H7 (cell line): ENCODE data around the gene ZNF280D. TPM values are rescaled to one million over a fixed set of nuclear protein-coding genes. Genes with fewer than 3 reads are reported as not detected.
"Not testable (repeated sequence)": the region's sequence is repeated elsewhere in the genome, so short reads cannot be mapped to it uniquely, and the experiment has no call there.

Experiments used
- DNase-seq: peaks from one replicate; pipeline ENCODE4 v3.0.0; 2012
- H3K27me3 ChIP-seq: 2 replicates; pipeline ENCODE4 v1.6.0; 2011; ENCODE audit warnings: mild to moderate bottlenecking, low read length; ENCODE audit not compliant: control insufficient read depth, insufficient read depth
- H3K36me3 ChIP-seq: replicated peaks from 2 replicates; pipeline ENCODE4 v1.5.1; 2011; ENCODE audit warnings: low read length; ENCODE audit not compliant: control insufficient read depth, insufficient read depth
- H3K4me3 ChIP-seq: 2 replicates; pipeline ENCODE4 v1.5.1; 2011; ENCODE audit warnings: low read depth, mild to moderate bottlenecking, control low read depth, low read length, moderate library complexity; ENCODE audit not compliant: insufficient read depth
- total RNA-seq: library from RNA; depleted of rRNA; stranded (reverse); fragments of >200 nt; shearing (Covaris generic); gene quantifications from 2 replicates; pipeline ENCODE4 v1.2.3, GENCODE V29; 2014

ZNF280D gene
- total RNA-seq, 1 experiment from 2014 or later, result 12.0 TPM

DNA sequence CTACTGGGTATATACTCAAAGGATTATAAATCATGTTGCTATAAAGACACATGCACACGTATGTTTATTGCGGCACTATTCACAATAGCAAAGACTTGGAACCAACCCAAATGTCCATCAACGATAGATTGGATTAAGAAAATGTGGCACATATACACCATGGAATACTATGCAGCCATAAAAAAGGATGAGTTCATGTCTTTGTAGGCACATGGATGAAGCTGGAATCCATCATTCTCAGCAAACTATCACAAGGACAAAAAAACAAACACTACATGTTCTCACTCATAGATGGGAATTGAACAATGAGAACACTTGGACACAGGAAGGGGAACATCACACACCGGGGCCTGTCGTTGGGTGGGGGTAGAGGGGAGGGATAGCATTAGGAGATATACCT lies 23.8 kb downstream of the ZNF280D start:
- DNase-seq, H3K36me3 ChIP-seq, H3K27me3 ChIP-seq, H3K4me3 ChIP-seq: not testable (repeated sequence)

DNA sequence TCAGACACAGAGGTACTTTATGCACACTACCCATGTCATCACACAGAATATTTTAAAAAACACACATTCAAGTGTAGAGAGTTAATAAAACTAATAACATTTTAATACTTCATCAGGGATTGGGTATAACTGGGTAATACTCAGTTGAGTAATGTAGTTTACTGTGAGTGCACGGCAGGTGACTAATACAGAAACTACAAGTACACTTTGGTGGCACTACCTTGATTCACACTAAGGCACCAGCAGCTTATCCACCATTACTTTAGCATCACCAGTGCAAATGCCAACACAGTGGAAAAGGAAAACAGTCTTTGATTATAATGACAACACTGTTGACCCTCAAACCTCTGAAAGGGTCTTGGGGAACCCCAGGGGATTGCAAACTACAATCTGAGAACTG lies 33.6 kb downstream of the ZNF280D start:
- no peak for DNase-seq
- no peaks in the 10 kb centered on the region for H3K27me3 ChIP-seq
- no peak overlapping the region for H3K4me3 ChIP-seq
- H3K36me3 ChIP-seq, result peaks cover 1% of the 10 kb centered on the region

DNA sequence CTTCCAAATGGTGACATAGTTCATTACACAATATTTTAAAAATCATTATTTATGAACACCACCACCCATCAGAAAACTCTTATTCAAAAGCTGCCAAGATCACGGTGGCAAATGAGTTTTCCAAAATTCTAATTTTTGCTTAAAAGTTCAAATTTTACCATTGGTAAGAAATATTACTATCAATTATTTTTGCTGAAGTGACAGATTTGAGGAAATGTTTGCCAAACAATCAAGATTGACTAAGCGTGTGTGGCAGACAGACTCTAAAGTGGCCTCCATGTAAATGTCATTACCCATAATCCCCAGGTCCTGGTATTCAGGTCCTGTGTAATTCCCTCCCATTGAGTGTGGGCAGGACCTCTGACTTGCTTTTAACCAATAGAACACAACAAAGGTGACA lies 35.0 kb downstream of the ZNF280D start:
- Histone ChIP-seq H3K4me3 (no peak overlapping the region), H3K27me3 (no peaks in the 10 kb centered on the region), H3K36me3 (peaks cover 1% of the 10 kb centered on the region)
- no peak for DNase-seq

DNA sequence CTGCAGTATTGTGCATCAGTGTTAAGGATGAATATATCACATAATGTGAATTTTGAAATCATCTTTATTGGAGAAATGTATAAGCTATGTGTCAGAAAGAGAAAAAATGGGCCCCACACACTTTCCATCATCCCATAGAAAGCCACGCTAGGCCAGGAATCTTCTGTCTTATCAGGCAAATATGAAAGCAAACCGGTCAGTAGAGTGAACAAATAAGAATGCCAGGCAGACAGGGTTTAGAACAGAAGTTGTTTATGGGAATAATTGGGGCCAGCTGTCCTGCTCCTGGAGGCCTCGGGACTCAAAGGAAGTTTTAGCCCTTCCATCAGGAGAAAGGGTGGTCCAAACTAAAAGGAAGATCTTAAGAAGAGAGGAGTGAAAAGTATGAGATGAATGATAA lies 39.5 kb downstream of the ZNF280D start:
- Histone ChIP-seq H3K4me3 (no peak overlapping the region), H3K36me3 (no peaks in the 10 kb centered on the region; the same call in none of the 2 replicates), H3K27me3 (no peaks in the 10 kb centered on the region)
- no peak for DNase-seq

DNA sequence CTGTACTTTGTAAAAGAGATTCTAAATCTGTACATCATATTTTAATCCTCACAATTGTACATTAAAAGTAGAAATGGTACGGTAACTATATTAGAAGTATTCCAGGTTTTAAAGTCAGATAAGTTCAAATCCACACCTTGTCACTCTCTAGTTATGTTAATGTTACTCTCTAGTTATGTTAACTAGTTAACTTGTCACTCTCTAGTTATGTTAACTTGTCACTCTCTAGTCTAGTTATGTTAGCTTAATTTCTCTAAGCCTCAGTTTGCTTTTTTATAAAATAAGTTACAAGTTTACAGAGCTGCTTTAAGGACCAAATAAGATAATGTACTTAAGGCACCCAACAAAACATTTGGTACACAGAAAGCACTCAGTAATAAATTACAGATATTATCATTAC lies 42.6 kb downstream of the ZNF280D start:
- Histone ChIP-seq H3K4me3 (no peak overlapping the region), H3K36me3 (no peaks in the 10 kb centered on the region; the same call in 1 of the 2 replicates), H3K27me3 (no peaks in the 10 kb centered on the region)
- no peak for DNase-seq

DNA sequence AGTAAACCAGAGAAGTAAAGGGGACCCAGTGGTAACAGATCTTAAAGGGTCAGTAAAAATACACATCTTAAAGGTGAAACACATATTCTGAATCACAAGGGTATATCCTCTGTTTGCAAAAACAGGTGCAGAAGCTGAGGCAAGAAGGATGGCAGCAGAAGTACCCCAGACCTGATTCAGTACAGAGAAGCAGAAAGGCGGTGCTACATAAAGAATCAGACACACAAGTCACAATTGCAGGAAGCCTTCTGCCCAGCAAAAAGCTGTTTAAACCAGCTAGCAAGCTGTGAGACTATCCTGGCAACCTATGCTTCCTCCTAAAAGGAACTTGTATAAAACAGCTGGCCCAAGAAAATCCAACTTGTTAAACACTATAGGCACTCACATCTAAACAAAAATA lies 49.4 kb downstream of the ZNF280D start:
- no peaks in the 10 kb centered on the region for H3K27me3 ChIP-seq
- DNase-seq, result no peak
- H3K36me3 ChIP-seq, result no peaks in the 10 kb centered on the region; the same call in 1 of the 2 replicates
- H3K4me3 ChIP-seq, result no peak overlapping the region

DNA sequence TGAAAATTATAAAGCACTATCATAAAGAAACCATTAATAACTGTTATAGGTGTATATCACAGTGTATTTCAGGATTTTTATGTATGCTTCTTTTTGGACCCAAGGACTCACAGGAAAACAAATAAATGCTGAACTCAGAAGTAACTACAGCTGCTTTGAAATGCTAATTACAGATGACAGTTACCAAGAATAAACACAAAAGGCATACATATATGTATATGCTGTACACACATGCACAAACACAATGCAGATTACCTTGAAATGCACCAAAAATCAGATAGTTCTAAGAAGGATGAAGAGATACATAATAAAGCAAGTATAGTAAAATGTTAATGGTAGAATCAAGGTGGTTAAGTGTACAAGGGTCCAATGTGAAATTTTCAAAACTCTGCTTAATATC lies 52.2 kb downstream of the ZNF280D start:
- no peaks in the 10 kb centered on the region for H3K27me3 ChIP-seq
- H3K36me3 ChIP-seq, result no peaks in the 10 kb centered on the region
- no peak overlapping the region for H3K4me3 ChIP-seq
- DNase-seq, result no peak

DNA sequence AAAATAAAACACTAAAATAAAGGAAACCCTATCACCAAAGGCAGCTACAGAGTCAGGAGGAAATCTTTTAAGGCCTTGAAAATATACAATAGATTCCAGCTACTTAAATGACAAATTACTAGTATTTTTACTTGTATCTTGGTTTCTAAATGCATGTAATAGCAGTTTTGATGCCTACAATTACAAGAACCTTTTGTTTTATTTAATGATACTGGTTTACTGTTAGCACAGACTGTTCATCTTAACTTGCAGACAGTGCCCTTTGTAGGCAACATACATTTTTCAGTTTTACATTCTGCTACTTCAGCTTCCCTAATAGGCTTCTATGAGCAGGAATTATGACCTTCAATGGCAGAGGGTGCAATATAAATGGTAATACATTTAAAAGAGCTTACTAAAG lies 54.1 kb downstream of the ZNF280D start:
- H3K4me3 ChIP-seq, result no peak overlapping the region
- DNase-seq, result no peak
- H3K36me3 ChIP-seq, result no peaks in the 10 kb centered on the region
- H3K27me3 ChIP-seq, result no peaks in the 10 kb centered on the region

DNA sequence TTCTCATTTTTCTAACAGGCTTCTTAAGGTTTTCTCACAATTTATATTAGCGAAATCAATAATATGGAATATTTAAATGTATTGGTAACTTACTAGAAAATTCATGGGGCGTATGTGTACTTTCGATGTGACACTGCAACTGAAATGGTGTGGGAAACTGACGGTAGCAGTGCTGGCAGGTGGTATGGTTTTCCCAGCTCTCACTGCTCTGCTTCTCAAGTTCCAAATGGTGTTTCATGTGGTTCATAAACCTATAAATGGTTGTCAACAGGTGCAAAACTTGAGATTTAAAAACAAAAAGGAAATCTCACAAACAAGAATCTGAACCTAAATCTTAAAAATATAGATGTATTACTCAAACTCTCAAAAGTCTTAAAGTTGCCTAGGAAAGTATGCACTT lies 54.7 kb downstream of the ZNF280D start:
- Histone ChIP-seq H3K27me3 (no peaks in the 10 kb centered on the region), H3K36me3 (no peaks in the 10 kb centered on the region), H3K4me3 (no peak overlapping the region)
- DNase-seq, result no peak

DNA sequence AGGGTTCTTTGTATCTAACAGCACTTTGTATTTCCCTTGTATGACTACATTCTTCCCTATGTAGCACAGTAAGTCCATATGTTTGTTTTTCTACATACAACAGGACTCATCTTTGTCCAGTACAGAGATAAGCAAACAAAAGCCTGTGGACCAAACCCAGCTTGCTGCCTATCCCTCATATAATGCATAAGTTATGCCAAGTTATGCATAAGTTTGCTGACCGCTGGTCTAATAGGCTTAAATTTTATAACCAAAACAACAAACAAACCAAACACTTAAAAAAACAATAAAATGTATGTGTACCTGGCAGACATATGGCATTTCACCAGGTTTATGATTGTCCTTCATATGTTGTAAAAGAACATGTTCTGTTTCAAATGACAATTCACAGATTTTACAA lies 56.0 kb downstream of the ZNF280D start:
- Histone ChIP-seq H3K36me3 (no peaks in the 10 kb centered on the region), H3K27me3 (no peaks in the 10 kb centered on the region), H3K4me3 (no peak overlapping the region)
- DNase-seq, result no peak

DNA sequence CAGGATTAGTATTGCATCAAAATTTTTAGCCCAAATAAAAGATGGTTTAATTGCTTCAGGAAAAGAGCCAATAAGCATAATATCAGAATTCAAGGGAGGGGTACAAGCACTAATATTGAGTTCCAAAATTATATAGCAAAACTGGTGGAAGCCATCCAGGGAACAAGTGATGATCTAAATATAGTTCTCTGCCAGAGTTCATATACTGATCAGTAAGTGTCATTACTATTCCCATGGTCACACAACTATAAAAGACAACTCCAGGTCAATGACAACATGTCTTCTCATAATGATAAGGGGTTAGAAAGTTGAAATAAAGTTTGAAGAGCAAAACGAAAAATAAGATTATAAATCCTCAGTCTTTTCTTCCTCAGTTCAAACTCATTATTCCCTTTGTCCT lies 57.4 kb downstream of the ZNF280D start:
- H3K36me3 ChIP-seq, result no peaks in the 10 kb centered on the region
- no peak for DNase-seq
- no peak overlapping the region for H3K4me3 ChIP-seq
- no peaks in the 10 kb centered on the region for H3K27me3 ChIP-seq

DNA sequence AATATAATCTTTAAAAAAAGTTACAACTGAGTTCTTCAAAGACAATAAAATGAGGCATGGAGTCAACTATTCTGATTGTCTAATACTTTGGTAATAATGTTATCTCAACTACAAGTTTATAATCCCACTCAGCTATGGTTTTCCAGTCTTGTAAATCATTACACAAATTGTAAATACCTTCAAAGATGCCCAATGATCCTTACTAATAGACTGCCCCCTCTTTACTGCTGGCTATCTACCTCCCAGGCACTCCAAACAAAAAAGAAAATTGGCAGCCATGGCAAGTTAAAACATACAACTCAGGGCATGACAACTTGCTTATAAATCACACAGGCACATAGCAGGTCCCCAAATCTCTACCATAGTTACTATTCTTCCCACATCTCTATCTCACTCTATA lies 58.5 kb downstream of the ZNF280D start:
- no peaks in the 10 kb centered on the region for H3K36me3 ChIP-seq

DNA sequence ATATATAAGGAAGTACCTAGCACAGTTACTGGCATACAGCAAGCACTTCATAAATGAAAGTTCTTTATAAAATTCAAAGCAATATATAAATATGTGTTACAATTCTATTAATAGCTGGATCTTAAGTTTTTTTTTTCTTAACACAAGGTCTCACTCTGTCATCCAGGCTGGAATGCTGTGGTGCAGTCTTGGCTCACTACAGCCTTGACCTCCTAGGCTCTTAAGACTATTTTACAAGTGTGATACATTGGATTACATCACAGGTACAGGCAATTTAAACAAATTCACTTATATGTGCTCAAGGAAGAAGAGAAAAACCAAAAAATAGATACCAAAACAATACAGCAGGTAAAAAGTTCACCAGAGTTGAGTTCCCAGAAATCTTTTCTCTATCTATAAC lies 60.6 kb downstream of the ZNF280D start:
- Histone ChIP-seq H3K4me3 (no peak overlapping the region), H3K27me3 (no peaks in the 10 kb centered on the region), H3K36me3 (no peaks in the 10 kb centered on the region)
- no peak for DNase-seq

More for the DNA sequence above, 58.5 kb downstream of the ZNF280D start:
- no peak for DNase-seq
- no peak overlapping the region for H3K4me3 ChIP-seq
- no peaks in the 10 kb centered on the region for H3K27me3 ChIP-seq

DNA sequence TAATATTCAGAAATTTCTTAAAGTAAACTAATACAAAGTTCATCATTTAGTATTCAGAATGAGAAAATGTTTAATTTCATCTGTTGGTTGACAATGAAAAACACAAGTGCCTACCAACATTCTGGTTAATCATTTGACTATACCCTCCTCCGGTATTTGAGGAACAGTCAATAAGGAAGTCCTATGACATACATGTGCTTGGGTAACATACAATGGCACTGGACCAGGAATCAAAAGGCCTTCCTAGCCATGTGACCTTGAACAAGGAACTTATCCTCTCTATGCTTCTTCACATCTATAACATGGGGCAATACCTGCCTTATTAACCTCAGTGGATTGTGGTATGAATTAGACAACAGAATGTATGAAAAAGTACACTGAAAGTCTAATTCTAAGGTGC lies 65.8 kb downstream of the ZNF280D start:
- no peak overlapping the region for H3K4me3 ChIP-seq
- H3K27me3 ChIP-seq, result no peaks in the 10 kb centered on the region
- no peaks in the 10 kb centered on the region for H3K36me3 ChIP-seq
- no peak for DNase-seq

DNA sequence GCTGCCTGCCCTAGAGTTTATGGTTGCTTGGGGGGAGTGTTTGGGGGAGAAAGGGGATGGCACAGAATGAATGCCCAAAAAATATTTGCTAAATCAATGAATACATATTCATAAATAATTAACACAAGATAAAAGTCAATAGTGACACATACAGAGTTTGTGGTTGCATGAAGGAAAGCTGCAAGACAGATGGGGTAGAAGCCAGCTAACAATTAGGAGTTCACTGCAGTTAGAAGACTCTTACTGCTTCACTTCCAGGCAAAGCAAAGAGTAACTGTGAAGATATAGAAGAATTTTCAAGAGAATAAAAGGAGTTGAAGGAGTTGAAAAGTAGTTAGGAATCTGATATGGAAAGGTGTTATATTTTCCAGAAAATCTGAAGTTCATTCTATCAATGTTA lies 72.4 kb downstream of the ZNF280D start:
- H3K4me3 ChIP-seq, result no peak overlapping the region
- H3K36me3 ChIP-seq, result no peaks in the 10 kb centered on the region
- no peaks in the 10 kb centered on the region for H3K27me3 ChIP-seq
- DNase-seq, result no peak

DNA sequence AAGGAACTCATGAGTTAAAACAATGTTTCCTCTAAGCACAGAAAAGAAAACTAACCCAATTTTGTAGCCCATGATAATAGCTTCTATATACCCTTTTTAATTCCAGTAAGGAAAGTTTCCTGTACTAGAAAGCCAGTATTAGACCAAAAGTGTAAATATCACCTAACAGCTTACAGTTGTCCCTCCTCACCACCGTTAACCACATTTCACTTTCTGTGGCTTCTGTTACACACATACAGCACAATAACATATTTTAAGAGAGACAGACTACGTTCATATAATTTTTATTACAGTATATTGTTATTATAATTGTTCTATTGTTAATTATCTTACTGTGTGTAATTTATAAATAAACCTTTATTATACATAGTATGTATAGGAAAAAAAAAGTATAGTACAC lies 74.1 kb downstream of the ZNF280D start:
- H3K27me3 ChIP-seq, result no peaks in the 10 kb centered on the region
- DNase-seq, result no peak
- no peaks in the 10 kb centered on the region for H3K36me3 ChIP-seq
- no peak overlapping the region for H3K4me3 ChIP-seq
